Adrenal gland (tissue), 5 donors: Measurements from ENCODE around the gene POLE.

Experiments
- POLR2A ChIP-seq, 2 donors: fragments of 450-650 bp; IDR thresholded peaks; one replicate each; pipeline ENCODE4 v1.6.1; 2017; ENCODE audit warnings: antibody characterized with exemption in 2 of 2, mild to moderate bottlenecking in 2 of 2, moderate library complexity in 1 of 2
- TF ChIP-seq, protein P1 (sequence below), 6 experiments: fragments of 450-650 bp in 4 of 6; fragments of 200-600 bp in 2 of 6; sonication (generic) in 1 of 6; IDR thresholded peaks; 1 replicate in 5 of 6; 2 replicates in 1 of 6; pipeline versions ENCODE4 v1.5.1 to v1.8.0; 2016 to 2021; ENCODE audit warnings: antibody characterized with exemption in 6 of 6, mild to moderate bottlenecking in 2 of 6, moderate library complexity in 1 of 6
- donor health status: DM: no; HTN: no; CAD: no.

DNA sequence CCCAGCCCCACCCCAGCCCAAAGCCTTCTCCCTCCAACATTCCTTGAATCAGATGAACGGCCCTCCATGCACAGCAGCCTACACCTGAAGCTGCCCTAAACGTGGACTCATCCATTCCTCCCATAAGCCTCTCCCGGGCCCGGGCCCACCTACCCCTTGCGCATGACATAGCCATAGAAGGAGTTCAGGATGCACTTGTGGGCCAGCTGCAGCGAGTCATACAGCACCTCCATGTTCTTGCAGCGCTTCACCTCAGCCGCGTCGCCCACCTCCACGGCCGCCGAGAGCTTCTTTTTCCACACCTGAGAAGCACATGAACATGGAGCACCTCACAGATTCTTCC is 22.0 kb downstream of the POLE start:
- TF ChIP-seq, protein P1, sequence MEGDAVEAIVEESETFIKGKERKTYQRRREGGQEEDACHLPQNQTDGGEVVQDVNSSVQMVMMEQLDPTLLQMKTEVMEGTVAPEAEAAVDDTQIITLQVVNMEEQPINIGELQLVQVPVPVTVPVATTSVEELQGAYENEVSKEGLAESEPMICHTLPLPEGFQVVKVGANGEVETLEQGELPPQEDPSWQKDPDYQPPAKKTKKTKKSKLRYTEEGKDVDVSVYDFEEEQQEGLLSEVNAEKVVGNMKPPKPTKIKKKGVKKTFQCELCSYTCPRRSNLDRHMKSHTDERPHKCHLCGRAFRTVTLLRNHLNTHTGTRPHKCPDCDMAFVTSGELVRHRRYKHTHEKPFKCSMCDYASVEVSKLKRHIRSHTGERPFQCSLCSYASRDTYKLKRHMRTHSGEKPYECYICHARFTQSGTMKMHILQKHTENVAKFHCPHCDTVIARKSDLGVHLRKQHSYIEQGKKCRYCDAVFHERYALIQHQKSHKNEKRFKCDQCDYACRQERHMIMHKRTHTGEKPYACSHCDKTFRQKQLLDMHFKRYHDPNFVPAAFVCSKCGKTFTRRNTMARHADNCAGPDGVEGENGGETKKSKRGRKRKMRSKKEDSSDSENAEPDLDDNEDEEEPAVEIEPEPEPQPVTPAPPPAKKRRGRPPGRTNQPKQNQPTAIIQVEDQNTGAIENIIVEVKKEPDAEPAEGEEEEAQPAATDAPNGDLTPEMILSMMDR (IDR thresholded peaks at IDR 0.05), result no peak
- TF ChIP-seq POLR2A (IDR thresholded peaks at IDR 0.05), result no peak
